T-helper 2 cell treated with Interferon-gamma antibody and Interleukin-4, amounts not matched to agents 5 μg/mL and 100 μg/mL, for 36 hours (primary cell): ENCODE measurements around the gene STARD3.
A peak's percentile ranks its signal among the peaks of the same experiment; 100 is the strongest.

Experiments
- DNase-seq: peaks from one replicate; pipeline ENCODE4 v3.0.0; 2021; ENCODE audit warnings: low spot score
- H3K27ac Mint-ChIP-seq: one replicate; pipeline ENCODE4 v1.8.0; 2021; ENCODE audit warnings: mild to moderate bottlenecking, mixed read lengths
- H3K27me3 Mint-ChIP-seq: one replicate; pipeline ENCODE4 v1.8.0; 2021; ENCODE audit warnings: low read depth, mixed read lengths
- H3K36me3 Mint-ChIP-seq: one replicate; pipeline ENCODE4 v1.8.0; 2021; ENCODE audit warnings: low read depth, mixed read lengths
- H3K4me1 Mint-ChIP-seq: one replicate; pipeline ENCODE4 v1.8.0; 2021; ENCODE audit warnings: low read depth, mixed read lengths
- H3K4me3 Mint-ChIP-seq: one replicate; pipeline ENCODE4 v1.8.0; 2022; ENCODE audit warnings: mild to moderate bottlenecking, moderate library complexity, mixed read lengths
- H3K9me3 Mint-ChIP-seq: one replicate; pipeline ENCODE4 v1.8.0; 2021; ENCODE audit warnings: mixed read lengths

Gene STARD3

GRCh38 chr17:39633570-39634183, 3.3 kb upstream of the STARD3 start:
- Mint-ChIP-seq H3K36me3 (peaks cover 5% of the 10 kb centered on the region), H3K9me3 (no peaks in the 10 kb centered on the region), H3K4me1 (peaks cover 28% of the 10 kb centered on the region), H3K27me3 (peaks cover 20% of the 10 kb centered on the region), H3K4me3 (no peak overlapping the region), H3K27ac (no peak overlapping the region)
- DNase-seq, result no peak

GRCh38 chr17:39634384-39634871, 2.5 kb upstream of the STARD3 start:
- Mint-ChIP-seq H3K36me3 (peaks cover 5% of the 10 kb centered on the region), H3K4me3 (no peak overlapping the region), H3K4me1 (peaks cover 34% of the 10 kb centered on the region), H3K9me3 (no peaks in the 10 kb centered on the region), H3K27me3 (peaks cover 14% of the 10 kb centered on the region), H3K27ac (no peak overlapping the region)
- DNase-seq, result no peak

GRCh38 chr17:39635614-39636176, 1.2 kb upstream of the STARD3 start:
- DNase-seq, result no peak
- Mint-ChIP-seq H3K36me3 (peaks cover 5% of the 10 kb centered on the region), H3K27ac (no peak overlapping the region), H3K4me3 (peak overlapping the region; percentile 94), H3K9me3 (no peaks in the 10 kb centered on the region), H3K4me1 (peaks cover 41% of the 10 kb centered on the region), H3K27me3 (peaks cover 11% of the 10 kb centered on the region)

GRCh38 chr17:39636587-39636926, 387 bp upstream of the STARD3 start:
- no peak for DNase-seq
- Mint-ChIP-seq H3K4me1 (peaks cover 41% of the 10 kb centered on the region), H3K27me3 (peaks cover 5% of the 10 kb centered on the region), H3K9me3 (no peaks in the 10 kb centered on the region), H3K4me3 (peak overlapping the region; percentile 94), H3K36me3 (peaks cover 5% of the 10 kb centered on the region), H3K27ac (peak overlapping the region; percentile 41)

GRCh38 chr17:39638317-39638716, 1.4 kb downstream of the STARD3 start:
- Mint-ChIP-seq H3K4me1 (peaks cover 46% of the 10 kb centered on the region), H3K36me3 (peaks cover 5% of the 10 kb centered on the region), H3K27me3 (no peaks in the 10 kb centered on the region), H3K9me3 (no peaks in the 10 kb centered on the region), H3K27ac (peak overlapping the region; percentile 81), H3K4me3 (peak overlapping the region; percentile 94)
- no peak for DNase-seq

GRCh38 chr17:39639043-39639442, 2.1 kb downstream of the STARD3 start:
- Mint-ChIP-seq H3K4me3 (no peak overlapping the region), H3K27ac (no peak overlapping the region), H3K4me1 (peaks cover 49% of the 10 kb centered on the region), H3K36me3 (peaks cover 5% of the 10 kb centered on the region), H3K9me3 (no peaks in the 10 kb centered on the region), H3K27me3 (no peaks in the 10 kb centered on the region)
- no peak for DNase-seq

GRCh38 chr17:39639566-39640458, 2.9 kb downstream of the STARD3 start:
- peak overlapping the region; percentile 16 for H3K4me3 Mint-ChIP-seq

GRCh38 chr17:39640591-39641031, 3.7 kb downstream of the STARD3 start:
- H3K4me3 Mint-ChIP-seq, result no peak overlapping the region
- no peak for DNase-seq
- H3K9me3 Mint-ChIP-seq, result no peaks in the 10 kb centered on the region
- H3K27me3 Mint-ChIP-seq, result no peaks in the 10 kb centered on the region
- peaks cover 48% of the 10 kb centered on the region for H3K4me1 Mint-ChIP-seq
- H3K27ac Mint-ChIP-seq, result no peak overlapping the region
- peaks cover 5% of the 10 kb centered on the region for H3K36me3 Mint-ChIP-seq

More at GRCh38 chr17:39639566-39640458, 2.9 kb downstream of the STARD3 start:
- H3K27me3 Mint-ChIP-seq, result no peaks in the 10 kb centered on the region
- H3K4me1 Mint-ChIP-seq, result peaks cover 46% of the 10 kb centered on the region
- H3K27ac Mint-ChIP-seq, result peak overlapping the region; percentile 29
- DNase-seq, result no peak
- H3K36me3 Mint-ChIP-seq, result peaks cover 5% of the 10 kb centered on the region
- no peaks in the 10 kb centered on the region for H3K9me3 Mint-ChIP-seq

- Mint-ChIP-seq H3K4me3 (no peak overlapping the region), H3K4me1 (peaks cover 46% of the 10 kb centered on the region), H3K27me3 (no peaks in the 10 kb centered on the region), H3K9me3 (no peaks in the 10 kb centered on the region), H3K27ac (no peak overlapping the region), H3K36me3 (peaks cover 5% of the 10 kb centered on the region)
- DNase-seq, result no peak
These were observed 4.2 kb downstream of the STARD3 start for GRCh38 chr17:39641097-39641496.

- no peaks in the 10 kb centered on the region for H3K9me3 Mint-ChIP-seq
- H3K27ac Mint-ChIP-seq, result no peak overlapping the region
- peaks cover 5% of the 10 kb centered on the region for H3K36me3 Mint-ChIP-seq
- no peak overlapping the region for H3K4me3 Mint-ChIP-seq
- peaks cover 42% of the 10 kb centered on the region for H3K4me1 Mint-ChIP-seq
- H3K27me3 Mint-ChIP-seq, result no peaks in the 10 kb centered on the region
- DNase-seq, result no peak
These were observed 4.9 kb downstream of the STARD3 start for GRCh38 chr17:39641883-39642282.

- no peaks in the 10 kb centered on the region for H3K27me3 Mint-ChIP-seq
- peaks cover 5% of the 10 kb centered on the region for H3K36me3 Mint-ChIP-seq
- H3K4me1 Mint-ChIP-seq, result peaks cover 42% of the 10 kb centered on the region
- H3K27ac Mint-ChIP-seq, result no peak overlapping the region
- no peak overlapping the region for H3K4me3 Mint-ChIP-seq
- H3K9me3 Mint-ChIP-seq, result no peaks in the 10 kb centered on the region
- no peak for DNase-seq
These were observed 5.5 kb downstream of the STARD3 start for GRCh38 chr17:39642291-39643074.

GRCh38 chr17:39643271-39643670, 6.3 kb downstream of the STARD3 start:
- H3K36me3 Mint-ChIP-seq, result no peaks in the 10 kb centered on the region
- no peak for DNase-seq
- H3K4me3 Mint-ChIP-seq, result no peak overlapping the region
- peaks cover 34% of the 10 kb centered on the region for H3K4me1 Mint-ChIP-seq
- H3K27me3 Mint-ChIP-seq, result no peaks in the 10 kb centered on the region
- H3K9me3 Mint-ChIP-seq, result no peaks in the 10 kb centered on the region
- no peak overlapping the region for H3K27ac Mint-ChIP-seq

- no peak for DNase-seq
- peaks cover 17% of the 10 kb centered on the region for H3K4me1 Mint-ChIP-seq
- no peak overlapping the region for H3K4me3 Mint-ChIP-seq
- H3K9me3 Mint-ChIP-seq, result no peaks in the 10 kb centered on the region
- H3K36me3 Mint-ChIP-seq, result no peaks in the 10 kb centered on the region
- no peaks in the 10 kb centered on the region for H3K27me3 Mint-ChIP-seq
- no peak overlapping the region for H3K27ac Mint-ChIP-seq
These were observed 10.3 kb downstream of the STARD3 start for GRCh38 chr17:39647256-39647655.
